Measurements from ENCODE around the gene EXTL2. TPM values are rescaled to one million over a fixed set of nuclear protein-coding genes. Genes with fewer than 3 reads are reported as not detected.

EXTL2 gene
- total and polyA plus RNA-seq, 2 donors (not counting 3 experiments of a cell fraction or from before 2014, with no cell fraction given) = 19.4 to 30.7 TPM

DNA sequence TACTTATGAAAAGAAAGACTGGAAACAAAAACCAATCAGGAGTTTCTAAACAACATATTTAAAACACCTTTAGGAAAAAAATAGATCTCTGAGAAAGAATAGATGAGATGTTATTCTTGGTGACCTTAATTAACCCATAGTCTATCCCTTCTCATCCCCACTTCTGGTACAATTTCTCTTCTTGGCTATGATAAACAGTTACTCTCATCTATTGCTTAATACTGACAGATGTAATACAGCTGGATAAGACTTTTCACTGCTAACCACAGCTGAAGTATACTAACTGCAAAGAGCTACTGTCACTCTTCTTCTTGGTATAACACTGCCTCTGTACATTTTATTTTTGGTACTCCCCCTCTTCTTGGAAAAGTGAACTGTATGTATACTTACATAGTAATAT is 15.2 kb downstream of the EXTL2 start:
- Histone ChIP-seq H3K9me1 (replicated peaks; ENCODE audit: control insufficient read depth, extremely low read depth, insufficient read depth, low read length) (no peaks in the 10 kb centered on the region), H3K27ac (ENCODE audit: insufficient read depth, low read depth, low read length) (no peak overlapping the region), H3K79me2 (ENCODE audit: control insufficient read depth, insufficient read depth, low read length) (no peaks in the 10 kb centered on the region), H3K27me3 (ENCODE audit: control insufficient read depth in 2 of 2, insufficient read depth in 2 of 2, low read length in 2 of 2) (no peaks in the 10 kb centered on the region), H3K4me1 (ENCODE audit: control insufficient read depth, extremely low read depth, insufficient read depth, low read length) (peaks cover 14% of the 10 kb centered on the region), H3K36me3 (ENCODE audit: control insufficient read depth in 2 of 2, extremely low read depth in 1 of 2, insufficient read depth in 2 of 2, low read length in 2 of 2) (no peaks in the 10 kb centered on the region), H3K9me3 (replicated peaks; ENCODE audit: control insufficient read depth, insufficient read depth, low read length) (no peaks in the 10 kb centered on the region), H4K20me1 (replicated peaks; ENCODE audit: control insufficient read depth, extremely low read depth, insufficient read depth, low read length) (no peaks in the 10 kb centered on the region), H3K4me2 (ENCODE audit: insufficient read depth, low read length) (no peak overlapping the region), H2AFZ (ENCODE audit: low read depth, low read length) (no peak overlapping the region), H3K9ac (replicated peaks; ENCODE audit: extremely low read depth, insufficient read depth, low read length) (no peak overlapping the region), H3K4me3 (replicated peaks in 1 of 3; ENCODE audit: insufficient read depth in 1 of 3, low read depth in 1 of 3, low read length in 3 of 3) (no peak overlapping the region)
- FAIRE-seq (no peak), DNase-seq (ENCODE audit: low read depth, low spot score) (no peak)
- no TSS peak for BruUV-seq (replicated peaks)
- ChIA-PET POLR2A (no interaction called here), CTCF (interaction anchor here (0.9 to 1.9 kb wide), 4 partner anchors 11 to 478 kb away, joined by 3 to 6 read pairs (median 4); no protein-coding TSS in a partner anchor)
- dilution Hi-C loops (cut with MboI; ENCODE audit: extremely low pct_ligation_motif_present, low sequenced_read_pairs) = loop anchor here (10.0 kb wide), 1 partner anchor 415 kb away; no protein-coding TSS in a partner anchor
- intact Hi-C loops (cut with micrococcal nuclease) = no loop called here
- no peak for TF ChIP-seq POLR2A (IDR thresholded peaks at IDR 0.05; ENCODE audit: low read depth, low read length)
- no peak for TF ChIP-seq EZH2 (IDR thresholded peaks at IDR 0.05; ENCODE audit: borderline replicate concordance, low read depth, low read length, severe bottlenecking)
- no peak for TF ChIP-seq POLR2AphosphoS5 (IDR thresholded peaks at IDR 0.05; ENCODE audit: insufficient read depth, low read depth, low read length)
- TF ChIP-seq JUN (IDR thresholded peaks at IDR 0.05; ENCODE audit: borderline replicate concordance, insufficient read depth, insufficient read length, low read depth) = no peak
- TF ChIP-seq FOS (IDR thresholded peaks at IDR 0.05; ENCODE audit: borderline replicate concordance, insufficient read depth, low read length) = no peak
- TF ChIP-seq MYC (IDR thresholded peaks at IDR 0.05; ENCODE audit: low read depth, low read length) = no peak
- TF ChIP-seq, protein P1, sequence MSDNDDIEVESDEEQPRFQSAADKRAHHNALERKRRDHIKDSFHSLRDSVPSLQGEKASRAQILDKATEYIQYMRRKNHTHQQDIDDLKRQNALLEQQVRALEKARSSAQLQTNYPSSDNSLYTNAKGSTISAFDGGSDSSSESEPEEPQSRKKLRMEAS (IDR thresholded peaks at IDR 0.05; ENCODE audit: insufficient read depth, insufficient read length) = no peak
- TF ChIP-seq, protein P2, sequence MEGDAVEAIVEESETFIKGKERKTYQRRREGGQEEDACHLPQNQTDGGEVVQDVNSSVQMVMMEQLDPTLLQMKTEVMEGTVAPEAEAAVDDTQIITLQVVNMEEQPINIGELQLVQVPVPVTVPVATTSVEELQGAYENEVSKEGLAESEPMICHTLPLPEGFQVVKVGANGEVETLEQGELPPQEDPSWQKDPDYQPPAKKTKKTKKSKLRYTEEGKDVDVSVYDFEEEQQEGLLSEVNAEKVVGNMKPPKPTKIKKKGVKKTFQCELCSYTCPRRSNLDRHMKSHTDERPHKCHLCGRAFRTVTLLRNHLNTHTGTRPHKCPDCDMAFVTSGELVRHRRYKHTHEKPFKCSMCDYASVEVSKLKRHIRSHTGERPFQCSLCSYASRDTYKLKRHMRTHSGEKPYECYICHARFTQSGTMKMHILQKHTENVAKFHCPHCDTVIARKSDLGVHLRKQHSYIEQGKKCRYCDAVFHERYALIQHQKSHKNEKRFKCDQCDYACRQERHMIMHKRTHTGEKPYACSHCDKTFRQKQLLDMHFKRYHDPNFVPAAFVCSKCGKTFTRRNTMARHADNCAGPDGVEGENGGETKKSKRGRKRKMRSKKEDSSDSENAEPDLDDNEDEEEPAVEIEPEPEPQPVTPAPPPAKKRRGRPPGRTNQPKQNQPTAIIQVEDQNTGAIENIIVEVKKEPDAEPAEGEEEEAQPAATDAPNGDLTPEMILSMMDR (IDR thresholded peaks at IDR 0.05; ENCODE audit: extremely low read depth in 1 of 2, insufficient read depth in 1 of 2, low read depth in 1 of 2, low read length in 2 of 2) = no peak
- no peak for TF ChIP-seq GATA2 (IDR thresholded peaks at IDR 0.05; ENCODE audit: insufficient read depth, insufficient read length, low read depth, low read length)

Measured in endothelial cell of umbilical vein (primary cell).